Testis (tissue), 2 donors: ENCODE results near the gene MMP10.

Source experiments
- POLR2A ChIP-seq: fragments of 450-650 bp; IDR thresholded peaks from one replicate; pipeline ENCODE4 v1.6.1; 2017; ENCODE audit warnings: antibody characterized with exemption, mild to moderate bottlenecking, moderate library complexity
- TF ChIP-seq, protein P1 (sequence below), 3 experiments: fragments of 450-650 bp in 2 of 3; fragments of 200-600 bp in 1 of 3; sonication (generic) in 1 of 3; IDR thresholded peaks; one replicate each; pipeline ENCODE4 v1.5.1; 2016 to 2019; ENCODE audit warnings: antibody characterized with exemption in 3 of 3, mild to moderate bottlenecking in 2 of 3, moderate library complexity in 1 of 3

DNA sequence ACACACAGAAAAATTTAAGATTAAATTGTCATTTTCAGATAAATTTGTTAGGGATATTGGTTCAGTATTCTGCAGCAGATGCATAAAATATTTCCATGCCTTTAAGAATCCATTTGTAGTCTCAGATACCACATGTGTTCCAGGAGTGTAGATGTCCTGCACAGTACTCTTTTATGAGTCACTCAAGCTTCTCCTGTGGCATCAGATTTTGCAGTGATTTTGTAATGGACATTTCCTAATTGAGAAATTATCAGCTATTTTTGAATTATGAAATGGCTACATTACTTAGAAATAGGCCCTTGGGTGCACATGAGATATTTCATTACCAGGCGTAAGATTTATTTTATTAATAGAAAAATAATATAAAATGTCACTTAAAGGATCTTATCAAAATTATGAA lies 44.1 kb upstream of the MMP10 start:
- TF ChIP-seq, protein P1, sequence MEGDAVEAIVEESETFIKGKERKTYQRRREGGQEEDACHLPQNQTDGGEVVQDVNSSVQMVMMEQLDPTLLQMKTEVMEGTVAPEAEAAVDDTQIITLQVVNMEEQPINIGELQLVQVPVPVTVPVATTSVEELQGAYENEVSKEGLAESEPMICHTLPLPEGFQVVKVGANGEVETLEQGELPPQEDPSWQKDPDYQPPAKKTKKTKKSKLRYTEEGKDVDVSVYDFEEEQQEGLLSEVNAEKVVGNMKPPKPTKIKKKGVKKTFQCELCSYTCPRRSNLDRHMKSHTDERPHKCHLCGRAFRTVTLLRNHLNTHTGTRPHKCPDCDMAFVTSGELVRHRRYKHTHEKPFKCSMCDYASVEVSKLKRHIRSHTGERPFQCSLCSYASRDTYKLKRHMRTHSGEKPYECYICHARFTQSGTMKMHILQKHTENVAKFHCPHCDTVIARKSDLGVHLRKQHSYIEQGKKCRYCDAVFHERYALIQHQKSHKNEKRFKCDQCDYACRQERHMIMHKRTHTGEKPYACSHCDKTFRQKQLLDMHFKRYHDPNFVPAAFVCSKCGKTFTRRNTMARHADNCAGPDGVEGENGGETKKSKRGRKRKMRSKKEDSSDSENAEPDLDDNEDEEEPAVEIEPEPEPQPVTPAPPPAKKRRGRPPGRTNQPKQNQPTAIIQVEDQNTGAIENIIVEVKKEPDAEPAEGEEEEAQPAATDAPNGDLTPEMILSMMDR (IDR thresholded peaks at IDR 0.05), result no peak
- TF ChIP-seq POLR2A, result no peak
